Adrenal gland (tissue), 12 donors: ENCODE measurements around the gene RET. TPM values are rescaled to one million over a fixed set of nuclear protein-coding genes. Genes with fewer than 3 reads are reported as not detected.

Source experiments
- DNase-seq, 7 donors: peaks; one replicate each; pipeline ENCODE4 v3.0.0-alpha.2; 2019 to 2020
- H3K27ac ChIP-seq, 5 donors: fragments of 200-600 bp; sonication (generic) in 4 of 5; 1 replicate in 3 of 5; 2 replicates in 2 of 5; pipeline versions ENCODE4 v1.5.1 to v1.8.0; 2016 to 2020; ENCODE audit warnings: mild to moderate bottlenecking in 1 of 5
- H3K27me3 ChIP-seq: fragments of 200-600 bp; 2 replicates; pipeline ENCODE4 v1.8.0; 2021
- H3K36me3 ChIP-seq, 2 donors: fragments of 200-600 bp; replicated peaks in 1 of 2; 1 replicate in 1 of 2; 2 replicates in 1 of 2; pipeline versions ENCODE4 v1.5.1 to v1.8.0; 2018 to 2022
- H3K4me1 ChIP-seq, 2 donors: fragments of 200-600 bp; replicated peaks in 1 of 2; 1 replicate in 1 of 2; 2 replicates in 1 of 2; pipeline versions ENCODE4 v1.5.1 to v1.8.0; 2018 to 2021
- H3K4me3 ChIP-seq, 4 donors: fragments of 200-600 bp; sonication (generic) in 3 of 4; one replicate each; pipeline ENCODE4 v1.5.1; 2016 to 2018
- H3K9me3 ChIP-seq, 3 donors: fragments of 200-600 bp; sonication (generic) in 1 of 3; replicated peaks in 1 of 3; 1 replicate in 2 of 3; 2 replicates in 1 of 3; pipeline versions ENCODE4 v1.5.1 to v1.8.0; 2016 to 2021
- POLR2A ChIP-seq, 2 donors: fragments of 450-650 bp; IDR thresholded peaks; one replicate each; pipeline ENCODE4 v1.6.1; 2017; ENCODE audit warnings: antibody characterized with exemption in 2 of 2, mild to moderate bottlenecking in 2 of 2, moderate library complexity in 1 of 2
- WGBS, 4 donors: extraction: QIAGEN DNeasy Blood & Tissue Kit in 2 of 4; methylation state at CpG; one replicate each; pipeline versions ENCODE4 v1.1.5 to v1.1.7; 2013 to 2017; 5-methylcytosine and 5-hydroxymethylcytosine counted together
- intact Hi-C, 2 donors: fragments of 100-400 bp; cut with DNase I; formaldehyde crosslinking; loops; one replicate each; pipeline versions ENCODE4 v1.14.1 to v1.15.0; 2022 to 2023
- polyA plus RNA-seq, 3 donors: library from polyadenylated mRNA; stranded (reverse); fragments of 200-250 nt in 2 of 3; fragments of 350-450 nt in 1 of 3; fragmentation: Illumina TruSeq in 1 of 3; extraction: RNeasy Lipid Tissue Mini Kit (QIAGEN cat#74804) in 1 of 3; gene quantifications; one replicate each; pipeline ENCODE4 v1.2.3, GENCODE V29; 2013 to 2014
- total RNA-seq, 9 donors: library from RNA; depleted of rRNA in 4 of 9; stranded (reverse); fragments of >200 nt in 4 of 9; fragments of 120-200 nt in 1 of 9; fragmentation: NEBNext Ultra II Directional in 1 of 9; extraction: Animal tissue kit (Norgen Biotek cat#: 25700) in 1 of 9; gene quantifications; one replicate each; pipeline versions ENCODE4 v1.1.0 to v1.2.4, GENCODE V29; 2013 to 2023
- TF ChIP-seq, protein P1 (sequence below), 6 experiments: fragments of 450-650 bp in 4 of 6; fragments of 200-600 bp in 2 of 6; sonication (generic) in 1 of 6; IDR thresholded peaks; 1 replicate in 5 of 6; 2 replicates in 1 of 6; pipeline versions ENCODE4 v1.5.1 to v1.8.0; 2016 to 2021; ENCODE audit warnings: antibody characterized with exemption in 6 of 6, mild to moderate bottlenecking in 2 of 6, moderate library complexity in 1 of 6
- donor health status: healthy with polysubstance abuse.
- donor health status: Bipolar disorder and iron deficiency.
- donor health status: DM: yes; HTN: yes; CAD: no.
- donor health status: DM: no; HTN: no; CAD: no.
- donor health status: DM: no; HTN: no; CAD: no.
- donor health status: DM: yes; HTN: yes; CAD: no.

The RET gene
- total and polyA plus RNA-seq, 12 donors = 1.6 to 43.6 (median 6.0) TPM

GRCh38 chr10:43067391-43068135 lies 9.3 kb upstream of the RET start:
- Histone ChIP-seq H3K4me3 (no peak overlapping the region), H3K4me1 (no peaks in the 10 kb centered on the region), H3K36me3 (no peaks in the 10 kb centered on the region), H3K27ac (no peak overlapping the region), H3K9me3 (no peaks in the 10 kb centered on the region), H3K27me3 (no peaks in the 10 kb centered on the region)
- WGBS, 4 donors = 66 to 90% (median 86%) methylated on average over 12 to 14 of the region's 14 CpGs
- TF ChIP-seq, protein P1, sequence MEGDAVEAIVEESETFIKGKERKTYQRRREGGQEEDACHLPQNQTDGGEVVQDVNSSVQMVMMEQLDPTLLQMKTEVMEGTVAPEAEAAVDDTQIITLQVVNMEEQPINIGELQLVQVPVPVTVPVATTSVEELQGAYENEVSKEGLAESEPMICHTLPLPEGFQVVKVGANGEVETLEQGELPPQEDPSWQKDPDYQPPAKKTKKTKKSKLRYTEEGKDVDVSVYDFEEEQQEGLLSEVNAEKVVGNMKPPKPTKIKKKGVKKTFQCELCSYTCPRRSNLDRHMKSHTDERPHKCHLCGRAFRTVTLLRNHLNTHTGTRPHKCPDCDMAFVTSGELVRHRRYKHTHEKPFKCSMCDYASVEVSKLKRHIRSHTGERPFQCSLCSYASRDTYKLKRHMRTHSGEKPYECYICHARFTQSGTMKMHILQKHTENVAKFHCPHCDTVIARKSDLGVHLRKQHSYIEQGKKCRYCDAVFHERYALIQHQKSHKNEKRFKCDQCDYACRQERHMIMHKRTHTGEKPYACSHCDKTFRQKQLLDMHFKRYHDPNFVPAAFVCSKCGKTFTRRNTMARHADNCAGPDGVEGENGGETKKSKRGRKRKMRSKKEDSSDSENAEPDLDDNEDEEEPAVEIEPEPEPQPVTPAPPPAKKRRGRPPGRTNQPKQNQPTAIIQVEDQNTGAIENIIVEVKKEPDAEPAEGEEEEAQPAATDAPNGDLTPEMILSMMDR (IDR thresholded peaks at IDR 0.05) = no peak
- no peak for TF ChIP-seq POLR2A (IDR thresholded peaks at IDR 0.05)
- DNase-seq = no peak
- intact Hi-C loops = no loop called here

- intact Hi-C loops = no loop called here
- DNase-seq = no peak
- WGBS, 4 donors = 77 to 98% (median 82%) methylated on average over 5 of the region's 5 CpGs; no CpG with 5 or more reads in 1 of the 4 donors
- H3K9me3 ChIP-seq = no peaks in the 10 kb centered on the region
- no peaks in the 10 kb centered on the region for H3K27me3 ChIP-seq
- no peak overlapping the region for H3K4me3 ChIP-seq
- no peak overlapping the region for H3K27ac ChIP-seq
- H3K4me1 ChIP-seq = no peaks in the 10 kb centered on the region
- no peaks in the 10 kb centered on the region for H3K36me3 ChIP-seq
- TF ChIP-seq, protein P1 (IDR thresholded peaks at IDR 0.05) = no peak
- no peak for TF ChIP-seq POLR2A (IDR thresholded peaks at IDR 0.05)
Observed at GRCh38 chr10:43068136-43068395, 8.8 kb upstream of the RET start.

DNA sequence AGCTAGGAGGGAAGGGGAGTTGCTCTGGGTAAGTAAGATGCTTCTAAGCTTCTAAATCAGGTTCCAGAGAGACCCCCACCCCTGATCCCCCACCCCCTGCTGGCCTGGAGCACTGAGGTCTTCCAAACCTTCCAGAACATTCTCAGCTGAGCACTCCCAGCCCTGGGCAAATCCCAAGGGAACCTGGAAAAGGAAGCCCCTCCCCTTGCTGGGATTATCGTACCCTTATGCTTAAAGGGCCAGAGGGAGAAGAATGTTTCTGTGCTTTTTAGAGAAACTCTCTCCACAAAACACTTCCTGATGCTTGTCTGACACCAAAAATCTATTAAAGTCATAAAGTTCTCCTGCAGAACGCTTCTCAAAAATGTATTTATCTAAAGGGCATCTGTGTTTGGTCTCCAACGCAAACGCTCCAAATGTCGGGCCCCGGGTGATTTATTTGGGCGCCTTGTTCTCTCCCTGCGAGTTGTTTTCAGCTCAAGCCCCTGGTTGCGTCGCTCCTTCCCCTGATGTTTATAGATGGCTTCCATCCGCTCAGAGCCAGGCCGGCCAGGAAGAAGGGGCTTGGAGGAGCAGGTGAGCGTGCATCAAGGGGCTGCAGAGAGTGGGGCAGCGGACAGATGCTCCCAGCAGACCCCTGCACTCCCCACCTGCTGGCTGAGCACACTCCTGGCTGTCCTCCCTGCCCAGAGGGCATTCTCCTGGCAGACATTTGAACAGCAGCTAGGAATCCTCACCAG lies 8.2 kb upstream of the RET start:
- 64 to 76% (median 71%) methylated on average over 13 to 14 of the region's 14 CpGs for WGBS, 4 donors
- Histone ChIP-seq H3K4me3 (no peak overlapping the region), H3K27me3 (no peaks in the 10 kb centered on the region), H3K9me3 (no peaks in the 10 kb centered on the region), H3K4me1 (no peaks in the 10 kb centered on the region), H3K27ac (no peak overlapping the region), H3K36me3 (no peaks in the 10 kb centered on the region)
- no peak for DNase-seq
- intact Hi-C loops = no loop called here
- TF ChIP-seq, protein P1 (IDR thresholded peaks at IDR 0.05) = no peak
- no peak for TF ChIP-seq POLR2A (IDR thresholded peaks at IDR 0.05)

- Histone ChIP-seq H3K36me3 (no peaks in the 10 kb centered on the region), H3K4me3 (no peak overlapping the region), H3K9me3 (no peaks in the 10 kb centered on the region), H3K27me3 (no peaks in the 10 kb centered on the region), H3K4me1 (no peaks in the 10 kb centered on the region), H3K27ac (no peak overlapping the region)
- no peak for TF ChIP-seq POLR2A (IDR thresholded peaks at IDR 0.05)
- TF ChIP-seq, protein P1 (IDR thresholded peaks at IDR 0.05) = no peak
- intact Hi-C loops = no loop called here
- no peak for DNase-seq
- 88 to 92% (median 90%) methylated on average over 5 of the region's 5 CpGs for WGBS, 4 donors
Observed at GRCh38 chr10:43069211-43069515, 7.7 kb upstream of the RET start.
